A549 (cell line): ENCODE measurements around the gene PLEKHG4B. TPM values are rescaled to one million over a fixed set of nuclear protein-coding genes. Genes with fewer than 3 reads are reported as not detected.
A peak's percentile ranks its signal among the peaks of the same experiment; 100 is the strongest.
"Not testable (repeated sequence)": the region's sequence is repeated elsewhere in the genome, so short reads cannot be mapped to it uniquely, and the experiment has no call there.

ENCODE experiments used
- ATAC-seq, 2 experiments: fragments of 200-7000 bp in 1 of 2; fragments of >200 bp in 1 of 2; cut with Nextera tagmentation in 1 of 2; cut with Tn5 transposase in 1 of 2; 3 replicates each; pipeline versions ENCODE4 v1.8.0 to v1.9.1; 2018 to 2020; ENCODE audit warnings: mild to moderate bottlenecking in 1 of 2, moderate library complexity in 1 of 2
- CTCF ChIA-PET: fragments of 300-600 bp; sonication (Branson Sonifier 250); formaldehyde crosslinking; extraction: SDS; loops from one replicate; lab custom pipeline; 2021; ENCODE audit warnings: antibody characterized with exemption, inconsistent platforms; lab: Yijun Ruan, JAX
- POLR2A ChIA-PET: fragments of 350-600 bp; formaldehyde crosslinking; extraction: SDS; loops from one replicate; lab custom pipeline; 2021; ENCODE audit warnings: antibody characterized with exemption, inconsistent platforms; lab: Yijun Ruan, JAX
- DNase-seq, 2 experiments: peaks; one replicate each; pipeline versions ENCODE4 v3.0.0 to v3.0.0-alpha.2; 2011 to 2016; ENCODE audit warnings: low read depth in 1 of 2, low spot score in 1 of 2
- FAIRE-seq: peaks from 2 replicates; lab custom pipeline; 2011; peaks lifted over from hg19 to GRCh38; lab: Jason Lieb, UNC
- H3K27ac ChIP-seq, 2 experiments: fragments of >200 bp; sonication (Bioruptor Twin); formaldehyde crosslinking; 3 replicates each; pipeline ENCODE4 v1.5.1; 2016 to 2017
- H3K4me1 ChIP-seq: fragments of >200 bp; sonication (Bioruptor Twin); formaldehyde crosslinking; 3 replicates; pipeline ENCODE4 v1.6.1; 2016
- H3K4me2 ChIP-seq: fragments of >200 bp; sonication (Bioruptor Twin); formaldehyde crosslinking; 3 replicates; pipeline ENCODE4 v1.6.1; 2016
- H3K4me3 ChIP-seq: fragments of >200 bp; sonication (Bioruptor Twin); formaldehyde crosslinking; 3 replicates; pipeline ENCODE4 v1.5.1; 2016
- H3K9me3 ChIP-seq: fragments of >200 bp; sonication (Bioruptor Twin); formaldehyde crosslinking; 3 replicates; pipeline ENCODE4 v1.6.1; 2016
- EHMT2 ChIP-seq: fragments of 200-600 bp; sonication (generic); IDR thresholded peaks from 2 replicates; pipeline ENCODE4 v1.6.1; 2016; ENCODE audit warnings: antibody characterized with exemption, low read depth, mild to moderate bottlenecking, moderate library complexity
- ESRRA ChIP-seq: fragments of 150-350 bp; IDR thresholded peaks from 2 replicates; pipeline ENCODE4 v1.6.1; 2014; ENCODE audit warnings: mild to moderate bottlenecking, low read length, borderline replicate concordance
- FOSB ChIP-seq: fragments of 250-450 bp; sonication (Bioruptor Pico); IDR thresholded peaks from 2 replicates; pipeline ENCODE4 v1.5.0; 2020; ENCODE audit warnings: mild to moderate bottlenecking, moderate library complexity
- FOSL2 ChIP-seq, 2 experiments: fragments of 450-650 bp in 1 of 2; fragments of >200 bp in 1 of 2; sonication (Bioruptor Twin) in 1 of 2; formaldehyde crosslinking; IDR thresholded peaks; 2 replicates each; pipeline versions ENCODE4 v1.5.0 to v1.6.1; 2016 to 2020; ENCODE audit warnings: mild to moderate bottlenecking in 1 of 2, moderate library complexity in 1 of 2
- GATA3 ChIP-seq: IDR thresholded peaks from 2 replicates; pipeline ENCODE4 v1.6.1; 2012; ENCODE audit warnings: borderline replicate concordance
- HDAC2 ChIP-seq: fragments of 200-600 bp; sonication (generic); IDR thresholded peaks from 2 replicates; pipeline ENCODE4 v1.6.1; 2016
- HEYL ChIP-seq: fragments of 250-450 bp; sonication (Bioruptor Pico); IDR thresholded peaks from 2 replicates; pipeline ENCODE4 v1.8.0; 2021; ENCODE audit warnings: mild to moderate bottlenecking, moderate library complexity
- HOXB13 ChIP-seq: fragments of 250-450 bp; sonication (Bioruptor Pico); IDR thresholded peaks from 2 replicates; pipeline ENCODE4 v1.5.0; 2020; ENCODE audit warnings: low read depth, mild to moderate bottlenecking, moderate library complexity
- JUNB ChIP-seq: fragments of >200 bp; sonication (Bioruptor Twin); formaldehyde crosslinking; IDR thresholded peaks from 2 replicates; pipeline ENCODE4 v1.6.1; 2016
- MYC ChIP-seq: IDR thresholded peaks from 2 replicates; pipeline ENCODE4 v1.6.1; 2012; ENCODE audit warnings: mild to moderate bottlenecking, inconsistent platforms, low read length, improper control_type of control experiment, borderline replicate concordance
- NR3C1 ChIP-seq: fragments of >200 bp; sonication (Bioruptor Twin); formaldehyde crosslinking; IDR thresholded peaks from 3 replicates; pipeline ENCODE4 v1.6.1; 2017
- RFX5 ChIP-seq: fragments of 450-650 bp; IDR thresholded peaks from 2 replicates; pipeline ENCODE4 v1.7.1; 2014; ENCODE audit warnings: antibody characterized with exemption, mild to moderate bottlenecking, moderate library complexity
- RNF2 ChIP-seq: fragments of 200-600 bp; sonication (generic); IDR thresholded peaks from 2 replicates; pipeline ENCODE4 v1.6.1; 2016; ENCODE audit warnings: low read depth, mild to moderate bottlenecking, antibody characterized with exemption, moderate library complexity, borderline replicate concordance
- TFCP2L1 ChIP-seq: fragments of 250-450 bp; sonication (Bioruptor Pico); IDR thresholded peaks from 2 replicates; pipeline ENCODE4 v1.5.0; 2021; ENCODE audit warnings: mild to moderate bottlenecking
- ZC3H11A ChIP-seq: fragments of 450-650 bp; IDR thresholded peaks from 2 replicates; pipeline ENCODE4 v1.6.1; 2014; ENCODE audit warnings: antibody characterized with exemption, mild to moderate bottlenecking
- WGBS: methylation state at CpG from one replicate; pipeline ENCODE4 v1.1.6; 2017; ENCODE audit errors: missing lambda C conversion rate; 5-methylcytosine and 5-hydroxymethylcytosine counted together
- polyA plus RNA-seq, 4 experiments: library from polyadenylated mRNA; depleted of rRNA in 3 of 4; stranded (reverse); fragments of >200 nt; fragmentation: RNase III in 1 of 4; extraction: RNeasy Plus Mini Kit Qiagen cat#74134 plus additional on column Dnase treatment in 1 of 4; gene quantifications; 2 replicates in 3 of 4; 3 replicates in 1 of 4; pipeline ENCODE4 v1.2.3, GENCODE V29; 2011 to 2017
- TF ChIP-seq, protein P1 (sequence below): fragments of >200 bp; sonication (Bioruptor Twin); formaldehyde crosslinking; IDR thresholded peaks from 3 replicates; pipeline ENCODE4 v1.6.1; 2016
- TF ChIP-seq, protein P2 (sequence below): fragments of 250-450 bp; sonication (Bioruptor Pico); IDR thresholded peaks from 2 replicates; pipeline ENCODE4 v1.5.0; 2021; ENCODE audit warnings: mild to moderate bottlenecking, moderate library complexity, borderline replicate concordance
- TF ChIP-seq, protein P3 (sequence below): IDR thresholded peaks from 2 replicates; pipeline ENCODE4 v1.6.1; 2012; ENCODE audit warnings: low read depth, borderline replicate concordance
- TF ChIP-seq, protein P4 (sequence below): fragments of 450-650 bp; IDR thresholded peaks from 2 replicates; pipeline ENCODE4 v1.6.1; 2014; ENCODE audit warnings: antibody characterized with exemption
- TF ChIP-seq, protein P5 (sequence below): IDR thresholded peaks from 2 replicates; pipeline ENCODE4 v1.6.1; 2012

PLEKHG4B gene
- polyA plus RNA-seq, 2 of the 4 experiments (the other 2 are of a cell fraction): 0.57 to 0.59 TPM

DNA sequence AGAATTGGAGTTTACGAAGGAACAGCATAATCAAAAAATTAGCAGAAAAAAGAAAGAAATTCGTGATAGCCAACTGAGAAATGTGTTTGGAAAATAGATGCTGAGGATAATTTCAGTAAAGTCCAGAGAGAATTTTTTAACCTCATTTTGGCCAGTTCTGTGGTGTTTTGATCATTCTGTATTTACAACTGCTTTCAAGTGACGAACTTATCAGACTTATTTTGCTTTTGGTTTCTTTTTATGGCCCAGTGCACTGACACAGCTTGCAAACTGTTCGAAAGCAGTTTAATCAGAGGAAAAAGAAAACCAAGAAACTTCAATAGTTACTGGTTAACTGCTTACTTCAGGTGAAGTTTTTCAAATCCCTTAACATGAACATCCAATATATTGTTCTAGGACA, 128.0 kb downstream of the PLEKHG4B start:
- FAIRE-seq (no peak), ATAC-seq (no peak), DNase-seq (no peak)
- 68% methylated on average over 4 of the region's 4 CpGs for WGBS
- H3K4me2 ChIP-seq: peak overlapping the region; percentile 81
- peaks cover 20% of the 10 kb centered on the region for H3K4me1 ChIP-seq
- no peaks in the 10 kb centered on the region for H3K9me3 ChIP-seq
- H3K27ac ChIP-seq: no peak overlapping the region
- H3K4me3 ChIP-seq: 0 out of 3 replicates have a peak overlapping the region, but pooled peaks have one; percentile 99
- CTCF ChIA-PET: interaction anchor here (1.1 to 1.3 kb wide), 4 partner anchors 12 to 97 kb away, joined by 3 to 5 read pairs (median 4); no protein-coding TSS in a partner anchor
- POLR2A ChIA-PET: interaction anchor here (2.4 kb wide), 1 partner anchor 51 kb away, joined by 11 read pairs; the partner anchor contains the start of gene PDCD6
- no peak for TF ChIP-seq FOSB

DNA sequence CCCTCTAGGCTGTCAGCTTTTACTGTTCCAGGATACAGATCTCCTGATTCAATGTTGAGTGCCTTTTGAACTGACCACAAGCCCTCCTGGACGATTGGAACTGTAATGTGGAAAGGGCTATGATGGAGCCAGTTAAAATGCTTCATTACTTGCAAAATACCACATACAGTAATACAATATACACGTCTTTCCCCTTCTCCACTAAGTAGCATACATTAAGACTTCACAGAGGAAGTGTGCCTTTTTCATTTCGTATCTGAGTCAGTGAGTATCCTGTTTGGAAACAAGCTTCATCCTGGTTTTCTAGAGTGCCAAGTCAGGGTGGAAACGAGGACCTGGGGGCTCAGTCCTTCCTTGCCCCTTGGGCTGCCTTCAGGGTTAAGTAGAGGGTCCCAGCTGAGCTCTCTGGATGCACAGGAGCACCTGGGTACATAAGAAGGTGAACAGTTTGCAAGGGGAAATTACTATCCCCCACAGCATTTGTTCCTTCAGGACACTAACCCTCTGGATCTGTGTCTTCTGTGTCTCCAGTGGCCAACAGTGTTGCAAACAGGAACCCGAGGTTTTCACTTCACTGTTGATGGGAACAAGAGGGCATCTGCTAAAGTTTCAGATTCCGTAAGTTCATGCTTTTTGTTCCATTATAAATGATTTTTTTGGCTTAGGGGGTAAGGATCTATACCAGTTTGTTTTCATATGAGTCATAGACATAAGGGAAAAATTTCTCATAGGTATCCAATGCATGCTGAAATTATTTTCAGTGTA, 131.2 kb downstream of the PLEKHG4B start:
- H3K4me2 ChIP-seq, H3K9me3 ChIP-seq, FAIRE-seq, H3K27ac ChIP-seq, H3K4me3 ChIP-seq, ATAC-seq, DNase-seq, POLR2A ChIA-PET: not testable (repeated sequence)
- 63% methylated on average over 6 of the region's 6 CpGs for WGBS
- H3K4me1 ChIP-seq: peaks cover 14% of the 10 kb centered on the region
- CTCF ChIA-PET: interaction anchor here (1.2 kb wide), 1 partner anchor 35 kb away, joined by 4 read pairs; no protein-coding TSS in a partner anchor

DNA sequence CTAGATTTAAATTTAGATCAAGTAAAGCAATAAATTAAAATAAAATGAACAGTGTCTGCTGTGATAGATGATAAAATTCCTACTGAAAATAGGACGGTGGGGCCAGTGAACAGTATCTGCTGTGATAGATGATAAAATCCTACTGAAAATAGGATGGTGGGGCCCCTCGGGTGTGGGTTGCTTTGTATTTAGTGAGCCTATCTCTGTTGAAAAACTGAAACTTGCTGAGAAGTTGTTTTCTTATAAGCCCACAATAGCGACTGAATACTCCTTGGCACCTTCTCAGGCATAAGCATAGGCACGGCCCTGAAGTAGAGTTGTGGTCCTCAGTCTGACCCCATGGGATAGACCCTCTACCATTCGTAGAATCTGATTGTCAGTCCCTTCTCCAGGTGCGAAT, 131.8 kb downstream of the PLEKHG4B start:
- DNase-seq (no peak), ATAC-seq (no peak), FAIRE-seq (no peak)
- ChIA-PET CTCF (no interaction called here), POLR2A (no interaction called here)
- WGBS: 96% methylated on average over 6 of the region's 6 CpGs
- peaks cover 14% of the 10 kb centered on the region for H3K4me1 ChIP-seq
- no peak overlapping the region for H3K4me2 ChIP-seq
- no peak overlapping the region for H3K4me3 ChIP-seq
- H3K27ac ChIP-seq: no peak overlapping the region
- no peaks in the 10 kb centered on the region for H3K9me3 ChIP-seq
- TF ChIP-seq RFX5 (no peak), NR3C1 (no peak), EHMT2 (no peak), ESRRA (no peak), ZC3H11A (no peak), FOSL2 (IDR thresholded peaks at IDR 0.05) (no peak), FOSL2 (CRISPR knock-in tag; IDR thresholded peaks at IDR 0.05) (no peak)
- TF ChIP-seq, protein P1, sequence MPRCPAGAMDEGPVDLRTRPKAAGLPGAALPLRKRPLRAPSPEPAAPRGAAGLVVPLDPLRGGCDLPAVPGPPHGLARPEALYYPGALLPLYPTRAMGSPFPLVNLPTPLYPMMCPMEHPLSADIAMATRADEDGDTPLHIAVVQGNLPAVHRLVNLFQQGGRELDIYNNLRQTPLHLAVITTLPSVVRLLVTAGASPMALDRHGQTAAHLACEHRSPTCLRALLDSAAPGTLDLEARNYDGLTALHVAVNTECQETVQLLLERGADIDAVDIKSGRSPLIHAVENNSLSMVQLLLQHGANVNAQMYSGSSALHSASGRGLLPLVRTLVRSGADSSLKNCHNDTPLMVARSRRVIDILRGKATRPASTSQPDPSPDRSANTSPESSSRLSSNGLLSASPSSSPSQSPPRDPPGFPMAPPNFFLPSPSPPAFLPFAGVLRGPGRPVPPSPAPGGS: no peak

DNA sequence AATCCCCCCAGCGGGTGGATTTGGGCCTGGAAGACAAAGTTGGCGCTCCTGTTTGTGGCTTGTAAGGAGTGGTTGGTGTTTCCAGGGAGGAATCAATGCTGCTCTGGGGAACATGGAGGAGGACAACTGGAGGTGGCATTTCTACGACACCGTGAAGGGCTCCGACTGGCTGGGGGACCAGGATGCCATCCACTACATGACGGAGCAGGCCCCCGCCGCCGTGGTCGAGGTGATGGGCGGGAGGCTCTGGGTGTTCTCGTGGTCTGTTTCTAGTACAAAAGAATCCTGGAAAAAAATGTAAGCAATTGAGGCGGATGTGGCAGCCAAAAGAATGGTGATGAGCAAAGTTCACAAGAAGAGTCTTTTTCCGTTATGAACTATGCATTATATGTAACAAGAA, 133.4 kb downstream of the PLEKHG4B start:
- no peak for FAIRE-seq
- 95% methylated on average over 14 of the region's 14 CpGs for WGBS
- ChIA-PET POLR2A (no interaction called here), CTCF (no interaction called here)
- Histone ChIP-seq H3K27ac (no peak overlapping the region), H3K4me2 (no peak overlapping the region), H3K9me3 (no peaks in the 10 kb centered on the region), H3K4me1 (peaks cover 3% of the 10 kb centered on the region; the same call in 1 of the 3 replicates), H3K4me3 (no peak overlapping the region)
- no peak for ATAC-seq
- TF ChIP-seq HOXB13 (no peak), HEYL (CRISPR knock-in tag) (no peak), NR3C1 (no peak), TFCP2L1 (CRISPR knock-in tag) (no peak), ESRRA (no peak), MYC (no peak), JUNB (no peak), GATA3 (no peak), HDAC2 (no peak), RNF2 (no peak), EHMT2 (no peak)
- TF ChIP-seq, protein P2, sequence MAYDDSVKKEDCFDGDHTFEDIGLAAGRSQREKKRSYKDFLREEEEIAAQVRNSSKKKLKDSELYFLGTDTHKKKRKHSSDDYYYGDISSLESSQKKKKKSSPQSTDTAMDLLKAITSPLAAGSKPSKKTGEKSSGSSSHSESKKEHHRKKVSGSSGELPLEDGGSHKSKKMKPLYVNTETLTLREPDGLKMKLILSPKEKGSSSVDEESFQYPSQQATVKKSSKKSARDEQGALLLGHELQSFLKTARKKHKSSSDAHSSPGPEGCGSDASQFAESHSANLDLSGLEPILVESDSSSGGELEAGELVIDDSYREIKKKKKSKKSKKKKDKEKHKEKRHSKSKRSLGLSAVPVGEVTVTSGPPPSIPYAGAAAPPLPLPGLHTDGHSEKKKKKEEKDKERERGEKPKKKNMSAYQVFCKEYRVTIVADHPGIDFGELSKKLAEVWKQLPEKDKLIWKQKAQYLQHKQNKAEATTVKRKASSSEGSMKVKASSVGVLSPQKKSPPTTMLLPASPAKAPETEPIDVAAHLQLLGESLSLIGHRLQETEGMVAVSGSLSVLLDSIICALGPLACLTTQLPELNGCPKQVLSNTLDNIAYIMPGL: no peak
- TF ChIP-seq, protein P3, sequence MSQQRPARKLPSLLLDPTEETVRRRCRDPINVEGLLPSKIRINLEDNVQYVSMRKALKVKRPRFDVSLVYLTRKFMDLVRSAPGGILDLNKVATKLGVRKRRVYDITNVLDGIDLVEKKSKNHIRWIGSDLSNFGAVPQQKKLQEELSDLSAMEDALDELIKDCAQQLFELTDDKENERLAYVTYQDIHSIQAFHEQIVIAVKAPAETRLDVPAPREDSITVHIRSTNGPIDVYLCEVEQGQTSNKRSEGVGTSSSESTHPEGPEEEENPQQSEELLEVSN: no peak
- TF ChIP-seq, protein P4, sequence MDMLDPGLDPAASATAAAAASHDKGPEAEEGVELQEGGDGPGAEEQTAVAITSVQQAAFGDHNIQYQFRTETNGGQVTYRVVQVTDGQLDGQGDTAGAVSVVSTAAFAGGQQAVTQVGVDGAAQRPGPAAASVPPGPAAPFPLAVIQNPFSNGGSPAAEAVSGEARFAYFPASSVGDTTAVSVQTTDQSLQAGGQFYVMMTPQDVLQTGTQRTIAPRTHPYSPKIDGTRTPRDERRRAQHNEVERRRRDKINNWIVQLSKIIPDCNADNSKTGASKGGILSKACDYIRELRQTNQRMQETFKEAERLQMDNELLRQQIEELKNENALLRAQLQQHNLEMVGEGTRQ: no peak
- TF ChIP-seq, protein P5, sequence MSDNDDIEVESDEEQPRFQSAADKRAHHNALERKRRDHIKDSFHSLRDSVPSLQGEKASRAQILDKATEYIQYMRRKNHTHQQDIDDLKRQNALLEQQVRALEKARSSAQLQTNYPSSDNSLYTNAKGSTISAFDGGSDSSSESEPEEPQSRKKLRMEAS: no peak
- no peak for DNase-seq

DNA sequence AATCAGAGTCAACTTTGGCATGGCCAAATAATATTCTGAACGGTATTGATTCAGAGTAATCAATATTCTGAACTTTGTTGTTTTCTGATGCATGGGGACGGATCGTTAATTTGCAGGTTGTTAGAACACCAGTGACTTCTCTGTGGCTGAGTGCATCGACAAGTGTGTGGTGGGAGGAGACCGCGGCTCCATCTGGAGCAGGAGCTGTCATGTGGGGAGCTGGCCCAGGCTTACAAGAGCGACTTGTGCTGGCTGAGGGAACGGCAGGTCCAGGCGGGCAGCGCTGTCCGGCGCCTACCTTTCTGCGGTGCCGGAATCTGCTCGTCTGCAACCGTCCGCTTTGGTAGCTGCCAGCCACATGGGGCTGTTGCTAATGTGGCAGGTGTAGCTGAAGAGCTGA, 135.4 kb downstream of the PLEKHG4B start:
- WGBS: 99% methylated on average over 8 of the region's 17 CpGs
- FAIRE-seq, H3K27ac ChIP-seq, H3K9me3 ChIP-seq, H3K4me2 ChIP-seq, DNase-seq, H3K4me1 ChIP-seq, ATAC-seq, POLR2A ChIA-PET, H3K4me3 ChIP-seq: not testable (repeated sequence)
- CTCF ChIA-PET: interaction anchor here (0.6 to 0.7 kb wide), 2 partner anchors 29 to 1138 kb away, joined by 3 read pairs; no protein-coding TSS in a partner anchor
